Smooth muscle cell of trachea (primary cell): Measurements from ENCODE around the gene CD2BP2. TPM values are rescaled to one million over a fixed set of nuclear protein-coding genes. Genes with fewer than 3 reads are reported as not detected.

ENCODE experiments used
- total RNA-seq: library from RNA; depleted of rRNA; stranded (reverse); fragments of >200 nt; gene quantifications from 2 replicates; pipeline ENCODE4 v1.2.1, GENCODE V29; 2014

Gene CD2BP2
- total RNA-seq, result 39.0 and 42.6 TPM in 2 replicates

DNA sequence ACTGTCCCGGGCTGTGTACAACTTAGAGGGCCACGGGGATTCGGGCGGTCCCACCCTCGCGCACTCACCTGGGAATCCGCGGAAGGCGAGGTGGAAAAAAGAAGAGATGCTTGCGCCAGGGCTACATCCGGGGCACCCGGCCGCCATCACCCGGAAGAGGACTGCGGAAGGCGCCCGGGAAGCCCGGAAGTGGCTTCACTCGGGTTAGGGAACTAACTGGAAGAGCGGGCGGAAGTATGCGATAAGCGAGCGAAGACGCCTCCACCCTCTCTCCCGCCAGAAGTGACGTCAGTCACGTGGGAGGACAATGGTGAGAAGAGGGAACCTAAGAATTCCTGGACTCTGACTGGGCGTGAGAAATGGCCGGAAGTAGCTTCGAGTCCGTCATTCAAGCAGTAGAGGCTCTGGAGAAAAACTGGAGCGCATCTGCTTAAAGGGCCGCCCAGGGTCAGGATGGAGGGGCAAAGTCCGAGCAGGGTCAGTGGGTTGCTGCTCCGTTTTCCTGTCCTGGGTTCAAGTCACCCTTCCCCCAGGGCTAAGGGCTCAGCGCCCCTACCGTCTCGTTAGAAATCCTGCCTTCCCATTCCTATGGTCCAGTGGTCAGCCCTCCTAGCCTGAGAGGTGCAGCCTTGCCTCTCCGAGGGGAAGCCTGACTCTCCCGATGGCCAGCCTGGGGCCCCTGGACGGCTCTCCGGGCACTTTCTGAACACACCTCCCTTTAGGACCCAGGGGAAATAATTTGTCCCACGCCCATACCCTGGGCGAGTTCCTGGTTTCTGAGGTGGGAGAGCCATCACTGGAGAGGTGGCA lies at the start of gene CD2BP2:
CD2BP2 (minus strand) TSS at position 165 of the 810 bp plus-strand sequence. CDS start 627 bp downstream, outside the sequence.

GRCh38 chr16:30395155-30395991 lies 40.3 kb upstream of the CD2BP2 start, which contains the start of gene ZNF48:
TSS of gene ZNF48 (plus strand) at chr16:30395420. CDS start at chr16:30395795, 375 bp downstream.

GRCh38 chr16:30382111-30382881 lies 27.2 kb upstream of the CD2BP2 start, which contains the start of gene SEPTIN1:
TSS of gene SEPTIN1 (minus strand) at chr16:30382561. CDS start at chr16:30382542, 19 bp downstream.

GRCh38 chr16:30374538-30374937 lies 19.4 kb upstream of the CD2BP2 start, which contains the start of gene MYL11:
TSS of gene MYL11 (plus strand) at chr16:30374802. CDS start at chr16:30374858, 56 bp downstream.

GRCh38 chr16:30370456-30371247 lies 15.5 kb upstream of the CD2BP2 start, which contains the start of gene TBC1D10B:
TSS of gene TBC1D10B (minus strand) at chr16:30370494. CDS start at chr16:30370183, 311 bp downstream.

Other genes starting within 250 kb of the CD2BP2 start
- 1.6 and 2.6 TPM in 2 replicates for gene GDPD3, start 241.8 kb downstream of the CD2BP2 start, total RNA-seq
- 40.4 and 108 TPM in 2 replicates for gene MAPK3, start 232.1 kb downstream of the CD2BP2 start, total RNA-seq
- gene CORO1A, start 171.7 kb downstream of the CD2BP2 start, total RNA-seq, result 0.50 and 2.6 TPM in 2 replicates
- 14.9 and 139 TPM in 2 replicates for gene BOLA2B, start 161.6 kb downstream of the CD2BP2 start, total RNA-seq
- 35.9 and 55.4 TPM in 2 replicates for gene SLX1A, start 161.4 kb downstream of the CD2BP2 start, total RNA-seq
- 5.2 and 8.6 TPM in 2 replicates for gene SULT1A3, start 156.1 kb downstream of the CD2BP2 start, total RNA-seq
- 0.15 and 2.0 TPM in 2 replicates for gene NPIPB13, start 106.8 kb downstream of the CD2BP2 start, total RNA-seq
- gene TBC1D10B, start 15.2 kb upstream of the CD2BP2 start, total RNA-seq, result 41.5 and 49.0 TPM in 2 replicates
- gene MYL11, start 19.5 kb upstream of the CD2BP2 start, total RNA-seq, result not detected in 2 replicates
- gene SEPTIN1, start 27.3 kb upstream of the CD2BP2 start, total RNA-seq, result 0.50 TPM in 1 of 2 replicates, not detected in the other
- gene ZNF48, start 40.1 kb upstream of the CD2BP2 start, total RNA-seq, result 5.4 and 8.3 TPM in 2 replicates
- 15.6 and 20.5 TPM in 2 replicates for gene ZNF771, start 52.3 kb upstream of the CD2BP2 start, total RNA-seq
- gene DCTPP1, start 74.7 kb upstream of the CD2BP2 start, total RNA-seq, result 7.9 and 16.9 TPM in 2 replicates
- 14.0 and 14.7 TPM in 2 replicates for gene SEPHS2, start 90.6 kb upstream of the CD2BP2 start, total RNA-seq
- under 0.01 TPM in 1 of 2 replicates, not detected in the other for gene ITGAL, start 117.4 kb upstream of the CD2BP2 start, total RNA-seq
- gene ZNF768, start 171.3 kb upstream of the CD2BP2 start, total RNA-seq, result 14.3 and 27.5 TPM in 2 replicates
- 9.9 and 19.4 TPM in 2 replicates for gene ZNF747, start 179.6 kb upstream of the CD2BP2 start, total RNA-seq
- 6.3 and 6.5 TPM in 2 replicates for gene ZNF764, start 203.1 kb upstream of the CD2BP2 start, total RNA-seq
- 13.2 and 13.6 TPM in 2 replicates for gene ZNF688, start 216.4 kb upstream of the CD2BP2 start, total RNA-seq
- 6.4 and 8.3 TPM in 2 replicates for gene ZNF785, start 230.4 kb upstream of the CD2BP2 start, total RNA-seq